Hepatocyte (in vitro differentiated cells): Measurements from ENCODE around the gene GORAB.

ENCODE experiments used
- EZH2 ChIP-seq: fragments of 200-600 bp; sonication (generic); IDR thresholded peaks from 2 replicates; pipeline ENCODE4 v1.6.1; 2016; ENCODE audit warnings: antibody characterized with exemption, mild to moderate bottlenecking, borderline replicate concordance
- TF ChIP-seq, protein P1 (sequence below): fragments of 200-600 bp; sonication (generic); IDR thresholded peaks from 2 replicates; pipeline ENCODE4 v1.5.1; 2016; ENCODE audit warnings: antibody characterized with exemption, mild to moderate bottlenecking; ENCODE audit not compliant: poor library complexity

DNA sequence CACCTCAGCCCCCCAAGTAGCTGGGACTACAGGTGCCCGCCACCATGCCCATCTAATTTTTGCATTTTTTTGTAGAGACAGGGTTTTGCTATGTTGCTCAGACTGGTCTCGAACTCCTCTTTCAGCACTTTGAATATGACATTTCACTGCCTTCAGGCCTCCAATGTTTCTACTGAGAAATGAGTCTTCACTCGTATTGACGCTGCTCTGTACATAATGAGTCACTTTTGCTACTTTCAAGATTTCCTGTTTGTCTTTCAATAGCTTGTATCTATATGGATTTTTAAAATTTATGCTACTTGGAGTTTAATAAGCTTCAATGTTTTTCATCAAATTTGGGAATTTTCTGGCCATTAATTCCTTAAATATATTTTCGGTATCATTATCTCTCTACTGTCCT, 64.7 kb downstream of the GORAB start:
- TF ChIP-seq, protein P1, sequence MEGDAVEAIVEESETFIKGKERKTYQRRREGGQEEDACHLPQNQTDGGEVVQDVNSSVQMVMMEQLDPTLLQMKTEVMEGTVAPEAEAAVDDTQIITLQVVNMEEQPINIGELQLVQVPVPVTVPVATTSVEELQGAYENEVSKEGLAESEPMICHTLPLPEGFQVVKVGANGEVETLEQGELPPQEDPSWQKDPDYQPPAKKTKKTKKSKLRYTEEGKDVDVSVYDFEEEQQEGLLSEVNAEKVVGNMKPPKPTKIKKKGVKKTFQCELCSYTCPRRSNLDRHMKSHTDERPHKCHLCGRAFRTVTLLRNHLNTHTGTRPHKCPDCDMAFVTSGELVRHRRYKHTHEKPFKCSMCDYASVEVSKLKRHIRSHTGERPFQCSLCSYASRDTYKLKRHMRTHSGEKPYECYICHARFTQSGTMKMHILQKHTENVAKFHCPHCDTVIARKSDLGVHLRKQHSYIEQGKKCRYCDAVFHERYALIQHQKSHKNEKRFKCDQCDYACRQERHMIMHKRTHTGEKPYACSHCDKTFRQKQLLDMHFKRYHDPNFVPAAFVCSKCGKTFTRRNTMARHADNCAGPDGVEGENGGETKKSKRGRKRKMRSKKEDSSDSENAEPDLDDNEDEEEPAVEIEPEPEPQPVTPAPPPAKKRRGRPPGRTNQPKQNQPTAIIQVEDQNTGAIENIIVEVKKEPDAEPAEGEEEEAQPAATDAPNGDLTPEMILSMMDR: no peak
- no peak for TF ChIP-seq EZH2
